Activated CD4-positive, alpha-beta memory T cell treated with anti-CD3 and anti-CD28 coated beads for 36 hours (primary cell): ENCODE data around the gene GSTO1. TPM values are rescaled to one million over a fixed set of nuclear protein-coding genes. Genes with fewer than 3 reads are reported as not detected.
"Not testable (repeated sequence)": the region's sequence is repeated elsewhere in the genome, so short reads cannot be mapped to it uniquely, and the experiment has no call there.

ENCODE experiments used
- CTCF ChIA-PET: fragments of 350-600 bp; sonication (Branson Sonifier 250); formaldehyde crosslinking; loops from one replicate; lab custom pipeline; 2021; ENCODE audit warnings: antibody characterized with exemption, inconsistent platforms; lab: Charles Lee
- POLR2A ChIA-PET: fragments of 350-600 bp; sonication (Branson Sonifier 250); formaldehyde crosslinking; loops from one replicate; lab custom pipeline; 2021; ENCODE audit warnings: antibody characterized with exemption; lab: Charles Lee
- DNase-seq: peaks from one replicate; pipeline ENCODE4 v3.0.0-alpha.2; 2020
- H3K27ac Mint-ChIP-seq: one replicate; pipeline ENCODE4 v1.8.0; 2021; ENCODE audit warnings: mixed read lengths
- H3K27me3 Mint-ChIP-seq: one replicate; pipeline ENCODE4 v1.8.0; 2021; ENCODE audit warnings: mixed read lengths
- H3K36me3 Mint-ChIP-seq: one replicate; pipeline ENCODE4 v1.8.0; 2021; ENCODE audit warnings: mixed read lengths
- H3K4me1 Mint-ChIP-seq: one replicate; pipeline ENCODE4 v1.8.0; 2021; ENCODE audit warnings: low read depth, mixed read lengths
- H3K4me3 Mint-ChIP-seq: one replicate; pipeline ENCODE4 v1.8.0; 2021; ENCODE audit warnings: mild to moderate bottlenecking, mixed read lengths
- H3K9me3 Mint-ChIP-seq: one replicate; pipeline ENCODE4 v1.8.0; 2021; ENCODE audit warnings: mixed read lengths
- intact Hi-C: fragments of 100-400 bp; cut with micrococcal nuclease; formaldehyde crosslinking; loops from one replicate; pipeline ENCODE4 v1.15.1; 2023
- total RNA-seq, 2 experiments: library from RNA; stranded (reverse); gene quantifications; one replicate each; pipeline ENCODE4 v1.2.3, GENCODE V29; 2021

GSTO1 gene
- total RNA-seq, 2 experiments from 2014 or later: 215 to 225 TPM

- Mint-ChIP-seq H3K36me3 (peaks cover 4% of the 10 kb centered on the region), H3K27me3 (peaks cover 9% of the 10 kb centered on the region), H3K4me3 (peak overlapping the region; percentile 52), H3K4me1 (peaks cover 11% of the 10 kb centered on the region), H3K9me3 (peaks cover 18% of the 10 kb centered on the region), H3K27ac (no peak overlapping the region)
- DNase-seq: no peak
- intact Hi-C loops: loop anchor here (2.0 kb wide), 1 partner anchor 21 kb away; the partner anchor contains the start of gene GSTO1
- ChIA-PET CTCF (interaction anchor here (1.4 kb wide), 1 partner anchor 40 kb away, joined by 5 read pairs; no protein-coding TSS in a partner anchor), POLR2A (no interaction called here)
Measured at GRCh38 chr10:104233817-104234216, 20.9 kb upstream of the GSTO1 start.

GRCh38 chr10:104234934-104235333 lies 19.8 kb upstream of the GSTO1 start:
- Mint-ChIP-seq H3K4me1 (peaks cover 11% of the 10 kb centered on the region), H3K27me3 (peaks cover 14% of the 10 kb centered on the region), H3K27ac (no peak overlapping the region), H3K4me3 (no peak overlapping the region), H3K9me3 (peaks cover 18% of the 10 kb centered on the region), H3K36me3 (peaks cover 4% of the 10 kb centered on the region)
- POLR2A ChIA-PET: no interaction called here
- no peak for DNase-seq
- intact Hi-C loops: no loop called here
- CTCF ChIA-PET: interaction anchor here (1.0 kb wide), 1 partner anchor 40 kb away, joined by 3 read pairs; no protein-coding TSS in a partner anchor

- Mint-ChIP-seq H3K4me1 (peaks cover 11% of the 10 kb centered on the region), H3K36me3 (peaks cover 4% of the 10 kb centered on the region), H3K27ac (no peak overlapping the region), H3K9me3 (peaks cover 18% of the 10 kb centered on the region), H3K27me3 (peaks cover 14% of the 10 kb centered on the region), H3K4me3 (no peak overlapping the region)
- DNase-seq: no peak
- CTCF ChIA-PET: interaction anchor here (1.0 kb wide), 1 partner anchor 39 kb away, joined by 3 read pairs; no protein-coding TSS in a partner anchor
- POLR2A ChIA-PET: no interaction called here
- intact Hi-C loops: no loop called here
Measured at GRCh38 chr10:104235801-104236200, 18.9 kb upstream of the GSTO1 start.

- Mint-ChIP-seq H3K4me1 (no peaks in the 10 kb centered on the region), H3K9me3 (peaks cover 9% of the 10 kb centered on the region), H3K36me3 (no peaks in the 10 kb centered on the region), H3K4me3 (no peak overlapping the region), H3K27me3 (peaks cover 9% of the 10 kb centered on the region), H3K27ac (no peak overlapping the region)
- DNase-seq: no peak
- ChIA-PET POLR2A (no interaction called here), CTCF (no interaction called here)
- intact Hi-C loops: no loop called here
Measured at GRCh38 chr10:104240078-104240477, 14.6 kb upstream of the GSTO1 start.

- H3K27ac Mint-ChIP-seq: no peak overlapping the region
- intact Hi-C loops: no loop called here
- no peak for DNase-seq
- peaks cover 3% of the 10 kb centered on the region for H3K9me3 Mint-ChIP-seq
- peaks cover 9% of the 10 kb centered on the region for H3K27me3 Mint-ChIP-seq
- ChIA-PET CTCF (no interaction called here), POLR2A (interaction anchor here (1.4 kb wide), 1 partner anchor 10 kb away, joined by 3 read pairs; the partner anchor contains the start of gene CFAP43)
- peaks cover 11% of the 10 kb centered on the region for H3K4me1 Mint-ChIP-seq
- no peak overlapping the region for H3K4me3 Mint-ChIP-seq
- H3K36me3 Mint-ChIP-seq: no peaks in the 10 kb centered on the region
Measured at GRCh38 chr10:104242545-104242944, 12.1 kb upstream of the GSTO1 start.

GRCh38 chr10:104243009-104243408 lies 11.7 kb upstream of the GSTO1 start:
- H3K27ac Mint-ChIP-seq, H3K9me3 Mint-ChIP-seq, H3K27me3 Mint-ChIP-seq, H3K36me3 Mint-ChIP-seq, H3K4me3 Mint-ChIP-seq, DNase-seq, CTCF ChIA-PET, intact Hi-C loops: not testable (repeated sequence)
- H3K4me1 Mint-ChIP-seq: peaks cover 11% of the 10 kb centered on the region
- POLR2A ChIA-PET: interaction anchor here (1.4 kb wide), 1 partner anchor 11 kb away, joined by 3 read pairs; the partner anchor contains the start of gene CFAP43

GRCh38 chr10:104243512-104243911 lies 11.2 kb upstream of the GSTO1 start:
- H3K36me3 Mint-ChIP-seq: no peaks in the 10 kb centered on the region
- no peak for DNase-seq
- intact Hi-C loops: no loop called here
- peaks cover 11% of the 10 kb centered on the region for H3K4me1 Mint-ChIP-seq
- H3K27me3 Mint-ChIP-seq: peaks cover 11% of the 10 kb centered on the region
- H3K27ac Mint-ChIP-seq: no peak overlapping the region
- ChIA-PET POLR2A (no interaction called here), CTCF (no interaction called here)
- no peak overlapping the region for H3K4me3 Mint-ChIP-seq
- peaks cover 3% of the 10 kb centered on the region for H3K9me3 Mint-ChIP-seq

GRCh38 chr10:104245066-104245632 lies 9.5 kb upstream of the GSTO1 start:
- H3K27me3 Mint-ChIP-seq: peaks cover 9% of the 10 kb centered on the region
- H3K4me1 Mint-ChIP-seq: peaks cover 11% of the 10 kb centered on the region
- no peaks in the 10 kb centered on the region for H3K36me3 Mint-ChIP-seq
- no peak overlapping the region for H3K4me3 Mint-ChIP-seq
- CTCF ChIA-PET: no interaction called here
- POLR2A ChIA-PET: interaction anchor here (0.7 kb wide), 1 partner anchor 10 kb away, joined by 3 read pairs; no protein-coding TSS in a partner anchor
- no peak overlapping the region for H3K27ac Mint-ChIP-seq
- H3K9me3 Mint-ChIP-seq: peaks cover 3% of the 10 kb centered on the region
- no peak for DNase-seq
- intact Hi-C loops: no loop called here

- ChIA-PET POLR2A (interaction anchor here (0.6 to 1.0 kb wide), 2 partner anchors 21 to 290 kb away, joined by 3 to 4 read pairs; no protein-coding TSS in a partner anchor), CTCF (interaction anchor here (1.2 kb wide), 1 partner anchor 10 kb away, joined by 3 read pairs; no protein-coding TSS in a partner anchor)
- DNase-seq: peak; percentile 23
- no peak overlapping the region for H3K4me3 Mint-ChIP-seq
- H3K27ac Mint-ChIP-seq: peak overlapping the region; percentile 73
- peaks cover 11% of the 10 kb centered on the region for H3K4me1 Mint-ChIP-seq
- peaks cover 6% of the 10 kb centered on the region for H3K27me3 Mint-ChIP-seq
- intact Hi-C loops: loop anchor here (1.0 kb wide), 1 partner anchor 8 kb away; no protein-coding TSS in a partner anchor
- H3K36me3 Mint-ChIP-seq: no peaks in the 10 kb centered on the region
- peaks cover 3% of the 10 kb centered on the region for H3K9me3 Mint-ChIP-seq
Measured at GRCh38 chr10:104246976-104247375, 7.7 kb upstream of the GSTO1 start.

- H3K4me1 Mint-ChIP-seq: peaks cover 11% of the 10 kb centered on the region
- intact Hi-C loops: loop anchor here (1.0 kb wide), 1 partner anchor 8 kb away; no protein-coding TSS in a partner anchor
- peaks cover 3% of the 10 kb centered on the region for H3K9me3 Mint-ChIP-seq
- ChIA-PET POLR2A (interaction anchor here (1.0 kb wide), 1 partner anchor 20 kb away, joined by 4 read pairs; no protein-coding TSS in a partner anchor), CTCF (interaction anchor here (1.2 to 2.5 kb wide), 2 partner anchors 9 to 11 kb away, joined by 3 to 7 read pairs; no protein-coding TSS in a partner anchor)
- peaks cover 6% of the 10 kb centered on the region for H3K27me3 Mint-ChIP-seq
- H3K36me3 Mint-ChIP-seq: no peaks in the 10 kb centered on the region
- peak overlapping the region; percentile 73 for H3K27ac Mint-ChIP-seq
- no peak for DNase-seq
- H3K4me3 Mint-ChIP-seq: no peak overlapping the region
Measured at GRCh38 chr10:104247513-104248146, 7.1 kb upstream of the GSTO1 start.

- POLR2A ChIA-PET, H3K9me3 Mint-ChIP-seq, intact Hi-C loops, H3K4me3 Mint-ChIP-seq, H3K27me3 Mint-ChIP-seq, H3K27ac Mint-ChIP-seq, DNase-seq, H3K36me3 Mint-ChIP-seq: not testable (repeated sequence)
- CTCF ChIA-PET: interaction anchor here (2.5 kb wide), 1 partner anchor 9 kb away, joined by 7 read pairs; no protein-coding TSS in a partner anchor
- H3K4me1 Mint-ChIP-seq: peaks cover 19% of the 10 kb centered on the region
Measured at GRCh38 chr10:104248931-104249330, 5.8 kb upstream of the GSTO1 start.

GRCh38 chr10:104250371-104250770 lies 4.3 kb upstream of the GSTO1 start:
- Mint-ChIP-seq H3K27ac (no peak overlapping the region), H3K4me3 (no peak overlapping the region), H3K27me3 (peaks cover 6% of the 10 kb centered on the region), H3K36me3 (peaks cover 2% of the 10 kb centered on the region), H3K4me1 (peaks cover 25% of the 10 kb centered on the region), H3K9me3 (peaks cover 3% of the 10 kb centered on the region)
- CTCF ChIA-PET: no interaction called here
- intact Hi-C loops: no loop called here
- POLR2A ChIA-PET: no interaction called here
- DNase-seq: no peak
